Measurements from ENCODE around the gene KRT73.

DNA sequence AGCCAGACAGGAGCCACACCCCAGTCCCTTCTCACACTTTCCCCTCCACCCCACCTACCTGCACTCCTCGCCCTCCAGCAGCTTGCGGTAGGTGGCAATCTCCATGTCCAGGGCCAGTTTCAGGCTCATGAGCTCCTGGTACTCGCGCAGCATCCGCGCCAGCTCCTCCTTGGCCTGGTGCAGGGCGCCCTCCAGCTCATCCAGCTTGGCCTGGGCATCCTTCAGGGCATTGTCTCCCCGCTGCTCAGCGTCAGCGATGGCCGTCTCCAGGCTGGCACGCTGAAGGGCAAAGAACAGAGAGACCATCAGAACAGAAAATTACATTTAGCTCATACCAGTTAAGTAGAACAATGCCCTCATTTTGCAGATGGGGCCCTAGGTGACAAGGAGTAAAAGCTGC, 50.2 kb downstream of the KRT73 start:
- TF ChIP-seq, protein P1, sequence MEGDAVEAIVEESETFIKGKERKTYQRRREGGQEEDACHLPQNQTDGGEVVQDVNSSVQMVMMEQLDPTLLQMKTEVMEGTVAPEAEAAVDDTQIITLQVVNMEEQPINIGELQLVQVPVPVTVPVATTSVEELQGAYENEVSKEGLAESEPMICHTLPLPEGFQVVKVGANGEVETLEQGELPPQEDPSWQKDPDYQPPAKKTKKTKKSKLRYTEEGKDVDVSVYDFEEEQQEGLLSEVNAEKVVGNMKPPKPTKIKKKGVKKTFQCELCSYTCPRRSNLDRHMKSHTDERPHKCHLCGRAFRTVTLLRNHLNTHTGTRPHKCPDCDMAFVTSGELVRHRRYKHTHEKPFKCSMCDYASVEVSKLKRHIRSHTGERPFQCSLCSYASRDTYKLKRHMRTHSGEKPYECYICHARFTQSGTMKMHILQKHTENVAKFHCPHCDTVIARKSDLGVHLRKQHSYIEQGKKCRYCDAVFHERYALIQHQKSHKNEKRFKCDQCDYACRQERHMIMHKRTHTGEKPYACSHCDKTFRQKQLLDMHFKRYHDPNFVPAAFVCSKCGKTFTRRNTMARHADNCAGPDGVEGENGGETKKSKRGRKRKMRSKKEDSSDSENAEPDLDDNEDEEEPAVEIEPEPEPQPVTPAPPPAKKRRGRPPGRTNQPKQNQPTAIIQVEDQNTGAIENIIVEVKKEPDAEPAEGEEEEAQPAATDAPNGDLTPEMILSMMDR (IDR thresholded peaks at IDR 0.05), result no peak
- TF ChIP-seq POLR2A (IDR thresholded peaks at IDR 0.05), result no peak

Measured in right lobe of liver (tissue), 4 donors.